DMS153 treated with DMSO at 0.1 percent for 48 hours (cell line): Measurements from ENCODE around the gene HDAC2.
"Not testable (repeated sequence)": the region's sequence is repeated elsewhere in the genome, so short reads cannot be mapped to it uniquely, and the experiment has no call there.

Experiments used
- DNase-seq: peaks from one replicate; lab custom pipeline; 2025; ENCODE audit not compliant: unreplicated experiment; lab: John Stamatoyannopoulos, UW

HDAC2 gene

DNA sequence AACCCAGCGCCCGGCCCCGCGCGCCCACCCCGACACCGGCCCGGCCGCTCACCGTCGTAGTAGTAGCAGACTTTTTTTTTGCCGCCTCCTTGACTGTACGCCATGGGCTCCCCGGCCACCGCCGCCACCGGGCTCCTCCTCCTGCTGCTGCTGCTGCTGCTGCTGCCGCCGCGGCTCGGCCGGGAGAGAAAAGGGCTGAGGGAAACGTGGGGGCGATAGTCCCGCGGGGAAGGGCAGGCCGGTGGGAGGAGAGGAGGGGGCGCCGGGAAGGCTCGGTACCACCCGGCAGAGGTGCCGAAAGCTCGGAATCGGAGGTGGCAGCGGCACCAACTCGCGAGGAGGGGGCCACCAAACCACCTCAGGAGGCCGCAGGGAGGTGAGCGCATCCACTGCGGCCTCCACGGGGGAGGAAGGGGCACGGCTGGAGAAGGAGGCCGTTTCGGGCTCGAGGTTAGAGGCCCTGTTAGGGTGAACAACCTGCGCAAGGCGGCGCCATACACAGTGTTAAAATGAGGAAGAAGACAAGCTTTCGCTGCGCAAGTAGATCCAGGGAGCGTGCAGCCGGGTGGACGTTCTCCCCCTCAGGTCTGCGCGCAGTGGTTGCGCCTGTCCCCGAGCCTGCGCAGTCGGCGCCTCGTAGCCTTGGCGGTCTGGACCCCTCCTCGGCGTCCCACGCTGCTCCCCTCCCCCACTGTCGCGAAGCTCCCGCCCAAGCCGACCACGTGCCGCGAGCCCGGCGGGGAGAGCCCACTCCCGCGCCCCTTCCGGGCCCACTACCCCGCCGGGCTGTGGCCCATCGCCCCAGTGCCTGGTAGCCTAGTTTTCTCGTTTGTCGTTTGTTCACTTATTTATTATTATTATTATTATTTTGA, at the start of gene HDAC2:
HDAC2 (minus strand) TSS at position 344 of the 872 bp plus-strand sequence; CDS start at position 104, 240 bp downstream.
- peak; percentile 81 for DNase-seq

DNA sequence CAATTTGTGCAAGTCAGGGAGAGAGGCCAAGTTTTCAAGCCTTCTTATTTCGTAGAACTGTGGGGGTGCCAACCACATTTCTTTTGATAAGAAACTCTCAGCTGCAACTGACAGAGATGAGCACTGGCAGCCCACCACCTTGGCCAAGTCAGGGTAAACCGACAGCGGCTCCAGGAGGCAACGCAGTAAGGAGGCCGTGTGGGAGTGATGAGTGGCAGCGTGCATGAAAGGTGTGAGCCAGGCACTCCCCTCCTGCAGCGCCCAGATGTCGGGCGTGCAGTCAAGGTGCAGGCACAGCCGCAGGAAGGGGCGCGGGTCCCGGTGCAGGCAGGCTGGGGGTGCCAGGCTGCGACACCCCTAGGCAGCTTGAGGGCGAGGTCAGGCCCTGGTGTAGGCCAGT, 49.2 kb upstream of the HDAC2 start:
- DNase-seq = no peak

DNA sequence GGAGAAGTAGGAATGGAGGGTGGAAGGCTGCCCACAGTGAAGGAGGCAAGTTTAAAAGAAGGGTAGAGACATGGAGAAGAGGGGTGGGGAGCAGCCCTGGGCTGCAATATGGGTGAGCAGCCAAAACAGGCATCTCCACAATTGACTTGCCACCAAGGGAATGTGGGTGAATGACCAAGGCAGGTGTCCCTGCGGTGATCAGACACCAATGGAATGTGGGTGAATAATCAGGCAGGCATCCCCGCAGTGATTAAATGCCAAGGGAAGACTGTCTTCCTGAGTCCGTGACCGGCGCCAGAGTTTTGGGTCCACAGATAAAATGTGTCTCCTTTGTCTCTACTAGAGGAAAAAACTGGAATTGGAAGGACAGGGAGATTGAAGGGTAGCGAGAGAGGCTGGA, 46.2 kb upstream of the HDAC2 start:
- not testable (repeated sequence) for DNase-seq

DNA sequence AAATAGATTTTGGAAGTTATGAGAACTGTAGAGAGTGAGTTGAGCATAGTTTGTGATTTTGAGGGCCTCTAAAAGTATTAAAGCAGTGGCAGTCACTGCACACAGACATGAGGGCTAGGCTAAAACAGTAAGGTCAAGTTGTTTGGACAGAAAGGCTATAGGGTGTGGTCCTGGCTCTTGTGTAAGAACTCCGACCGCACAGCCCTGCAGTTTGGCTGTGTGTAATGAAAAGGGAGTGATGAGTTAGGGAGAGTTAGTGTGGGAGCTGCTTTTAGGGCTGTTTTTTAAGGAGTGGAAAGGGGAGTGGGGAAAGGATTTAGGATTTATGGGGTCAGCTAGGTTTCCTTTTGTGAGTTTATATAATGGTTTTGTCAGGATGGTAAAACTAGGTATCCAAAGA, 43.2 kb upstream of the HDAC2 start:
- DNase-seq = not testable (repeated sequence)

DNA sequence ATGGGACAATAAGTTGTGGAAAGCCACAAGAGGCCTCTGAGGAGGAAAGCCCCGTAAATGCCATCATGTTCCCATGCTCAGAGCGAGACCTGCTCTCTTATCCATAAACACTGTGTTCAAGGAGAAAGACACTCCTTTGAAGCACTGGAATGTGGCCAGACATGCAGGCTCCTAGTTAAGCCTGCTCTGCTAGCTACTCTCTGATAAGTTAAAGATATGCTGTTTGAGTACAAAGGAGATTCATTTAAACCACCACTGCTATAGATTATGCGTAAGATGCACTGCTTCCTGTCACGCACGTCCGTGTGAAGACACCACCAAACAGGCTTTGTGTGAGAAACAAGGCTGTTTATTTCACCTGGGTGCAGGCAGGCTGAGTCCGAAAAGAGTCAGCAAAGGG, 40.5 kb upstream of the HDAC2 start:
- not testable (repeated sequence) for DNase-seq

DNA sequence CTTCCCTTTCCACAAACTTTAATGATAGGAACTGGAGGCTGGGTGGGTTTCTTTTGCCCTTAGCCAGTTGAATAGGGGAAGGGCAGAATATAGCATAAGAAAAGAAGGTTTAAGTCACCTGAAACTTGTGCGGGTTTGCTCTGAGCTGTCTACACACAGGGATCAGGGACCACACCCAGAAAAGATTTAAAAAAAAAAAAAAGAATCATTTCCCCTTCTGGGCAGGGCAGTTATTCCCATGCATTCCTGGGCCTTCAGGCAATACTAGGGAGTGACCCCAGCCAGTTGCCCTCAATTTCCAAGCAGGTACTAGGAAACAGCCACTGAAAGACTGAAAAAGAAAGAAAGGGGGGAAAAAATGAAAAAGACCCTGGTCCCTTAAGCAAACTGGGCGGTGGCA, 39.6 kb upstream of the HDAC2 start:
- DNase-seq = no peak

DNA sequence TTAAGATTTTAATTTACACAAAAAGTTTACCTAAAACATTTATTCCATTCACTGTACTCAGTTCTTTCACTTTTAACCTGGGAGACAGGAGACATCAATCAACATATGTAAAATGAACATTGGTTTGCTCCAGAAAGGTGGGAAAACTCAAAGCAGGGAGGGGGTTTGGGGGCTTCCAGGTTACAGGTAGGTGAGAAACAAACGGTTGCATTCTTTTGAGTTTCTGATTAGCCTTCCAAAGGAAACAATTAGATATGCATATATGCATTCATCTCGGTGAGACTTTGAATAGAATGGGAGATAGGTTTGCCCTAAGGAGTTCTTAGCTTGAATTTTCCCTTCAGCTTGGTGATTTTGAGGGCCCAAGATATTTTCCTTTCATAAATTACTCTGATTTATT, 38.2 kb upstream of the HDAC2 start:
- DNase-seq = no peak

DNA sequence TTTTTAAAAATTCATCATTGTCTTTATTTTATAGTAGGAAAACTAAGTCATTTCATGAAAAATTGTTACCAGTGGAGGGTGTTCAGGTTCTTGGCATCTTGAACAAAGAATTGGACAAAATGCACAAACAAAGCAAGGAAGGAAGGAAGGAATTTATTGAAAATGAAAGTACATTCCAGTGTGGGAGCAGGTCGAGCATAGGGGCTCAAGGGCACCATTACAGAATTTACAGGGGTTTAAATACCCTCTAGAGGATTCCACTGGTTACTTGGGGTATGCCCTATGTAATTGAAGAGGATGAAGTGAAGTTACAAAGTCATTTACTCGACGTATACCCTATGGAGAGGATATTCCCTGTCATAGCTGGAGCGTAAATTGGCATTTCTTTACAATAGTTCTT, 37.4 kb upstream of the HDAC2 start:
- DNase-seq = no peak

DNA sequence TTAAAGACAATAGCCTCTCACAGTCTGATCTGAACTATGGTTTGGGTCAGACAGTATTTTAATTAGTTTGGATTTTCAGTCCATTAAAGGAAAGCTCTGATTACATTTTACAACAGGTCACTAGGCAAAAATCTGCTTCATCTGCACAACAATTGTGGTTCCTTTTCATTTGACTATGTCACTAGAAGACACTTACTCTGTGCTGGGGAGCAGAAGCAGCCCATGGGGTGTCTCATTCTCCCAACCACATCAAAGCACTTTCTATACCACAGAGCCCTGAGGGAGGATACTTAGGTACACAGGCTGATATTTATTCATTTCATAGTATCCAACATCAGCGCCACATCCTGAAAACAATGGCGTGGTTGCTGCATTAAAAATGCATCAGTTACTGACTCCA, 36.6 kb upstream of the HDAC2 start:
- no peak for DNase-seq

DNA sequence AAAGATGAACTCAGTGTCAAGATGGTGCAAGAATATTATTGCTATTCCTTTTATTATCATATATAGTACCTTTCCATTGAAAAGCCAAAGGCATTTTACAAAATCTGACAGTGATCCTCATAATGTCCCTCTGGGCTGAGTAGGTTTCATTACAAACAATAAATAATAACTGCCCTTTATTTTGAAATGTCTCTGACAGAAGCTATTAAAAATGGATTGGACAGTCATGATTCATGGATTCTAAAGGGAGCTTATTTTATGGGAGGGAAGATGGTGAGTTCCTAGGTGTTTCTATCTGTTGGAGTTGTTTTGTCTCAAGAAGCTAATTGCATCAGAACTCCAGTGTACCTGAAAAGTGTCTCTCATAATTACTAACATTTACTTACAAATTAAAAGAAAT, 30.4 kb upstream of the HDAC2 start:
- DNase-seq = no peak

DNA sequence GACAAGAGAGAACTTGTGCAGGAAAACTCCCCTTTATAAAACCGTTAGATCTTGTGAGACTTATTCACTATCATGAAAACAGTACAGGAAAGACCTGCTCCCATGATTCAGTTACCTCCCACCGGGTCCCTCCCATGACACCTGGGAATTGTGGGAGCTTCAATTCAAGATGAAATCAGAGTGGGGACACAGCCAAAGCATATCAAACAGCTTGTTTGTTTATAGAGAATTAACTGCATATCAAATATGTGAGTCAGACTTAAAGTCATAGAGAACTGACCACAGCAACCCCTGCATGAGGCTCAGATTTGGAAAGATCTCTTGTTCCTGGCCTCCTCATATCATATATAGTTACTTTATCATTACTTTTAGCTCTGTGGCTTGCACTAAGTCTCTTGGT, 29.1 kb upstream of the HDAC2 start:
- DNase-seq = no peak

DNA sequence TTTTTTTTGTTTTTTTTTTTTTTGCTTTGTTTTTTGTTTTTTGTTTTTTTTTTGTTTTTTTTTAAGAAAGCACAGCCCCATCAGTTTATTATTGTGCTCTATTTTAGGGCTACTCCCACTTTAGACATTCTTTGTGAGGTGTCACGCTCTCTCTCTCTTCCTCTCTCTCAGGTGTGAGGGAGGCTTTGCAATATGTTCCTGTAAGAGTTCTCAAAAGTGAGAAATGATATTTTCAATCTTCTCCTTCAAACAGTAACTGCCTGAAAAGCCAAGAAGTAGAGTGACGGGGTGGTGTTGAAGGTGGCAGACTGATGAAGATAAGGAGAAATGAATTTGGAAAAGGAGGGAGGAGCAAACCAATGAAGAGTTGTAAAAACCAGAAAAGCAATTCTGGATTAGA, 28.3 kb upstream of the HDAC2 start:
- no peak for DNase-seq

DNA sequence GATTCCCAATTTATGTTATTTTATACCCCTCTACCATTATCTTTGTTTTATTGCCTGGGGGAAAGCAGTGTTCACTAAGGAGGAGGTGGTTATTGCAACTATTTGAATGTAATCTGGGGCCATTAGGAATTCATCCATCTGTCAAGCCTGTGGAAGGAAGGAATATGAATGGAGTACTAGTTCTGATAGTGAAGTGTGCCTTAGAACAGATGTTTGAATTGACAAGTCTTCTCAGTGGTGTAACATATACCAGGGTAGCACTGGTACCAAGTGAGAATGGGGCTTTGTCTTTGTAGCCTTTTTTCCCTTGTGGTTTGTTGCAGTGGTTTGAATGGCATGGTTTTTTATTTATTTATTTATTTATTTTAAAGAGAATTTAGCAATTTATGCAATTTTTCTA, 27.9 kb upstream of the HDAC2 start:
- DNase-seq = no peak

DNA sequence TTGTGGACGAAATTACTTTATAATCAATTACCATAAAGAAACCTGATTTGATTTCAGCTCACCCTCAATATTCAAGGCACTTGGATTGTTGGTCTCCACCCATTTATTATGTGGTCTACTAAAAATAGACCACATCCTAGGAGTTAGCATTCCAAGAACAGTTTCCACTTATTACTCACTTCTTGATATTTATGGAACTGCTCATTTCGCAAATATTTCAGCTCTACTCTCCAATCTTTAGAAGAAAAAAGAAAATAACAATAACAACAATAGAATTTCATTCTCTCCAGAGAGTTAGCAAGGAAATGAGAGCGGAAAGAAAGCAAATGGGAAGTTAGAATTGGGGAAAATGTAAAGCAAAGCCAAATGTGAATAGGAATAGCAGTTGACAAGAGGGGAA, 26.2 kb upstream of the HDAC2 start:
- DNase-seq = no peak

DNA sequence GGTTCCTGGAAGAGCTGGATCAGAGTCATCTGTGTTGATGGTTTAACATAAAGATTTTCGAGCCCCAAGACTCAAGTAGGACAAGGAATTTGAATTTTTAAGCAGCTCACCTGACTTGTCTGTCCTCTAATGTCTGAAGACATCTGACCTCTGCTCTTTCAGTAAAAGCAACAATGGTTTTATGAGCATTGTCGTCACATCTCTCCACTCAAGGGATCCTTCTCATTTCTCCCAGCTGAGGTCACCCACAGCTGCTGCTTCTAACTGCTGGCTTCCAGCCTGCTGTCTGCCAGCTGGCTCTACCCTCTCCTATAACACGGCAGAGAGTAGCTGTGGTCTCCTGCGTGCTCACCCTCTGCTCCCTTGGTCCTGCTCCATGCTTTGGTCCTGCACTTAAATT, 24.7 kb upstream of the HDAC2 start:
- DNase-seq = peak; percentile 62

DNA sequence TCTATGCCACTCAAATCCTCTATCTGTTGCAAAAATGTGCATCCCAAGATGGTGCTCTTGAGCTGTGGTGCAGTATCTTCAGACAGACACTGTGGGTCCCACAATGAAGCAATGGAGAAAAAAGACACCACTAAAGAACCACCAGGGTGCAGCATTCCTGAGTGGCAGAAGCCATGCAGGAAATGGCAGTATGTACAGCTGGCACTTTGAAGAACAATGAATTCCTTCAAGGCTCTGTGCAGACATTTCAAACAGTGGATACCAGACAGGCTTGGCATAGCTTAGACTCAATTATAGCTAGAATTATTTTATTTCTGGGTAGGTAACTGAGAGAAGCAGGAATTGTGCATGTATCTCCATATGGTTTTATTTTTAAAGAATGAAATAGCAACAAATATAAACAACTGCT, 24.0 kb upstream of the HDAC2 start:
- peak; percentile 59 for DNase-seq

DNA sequence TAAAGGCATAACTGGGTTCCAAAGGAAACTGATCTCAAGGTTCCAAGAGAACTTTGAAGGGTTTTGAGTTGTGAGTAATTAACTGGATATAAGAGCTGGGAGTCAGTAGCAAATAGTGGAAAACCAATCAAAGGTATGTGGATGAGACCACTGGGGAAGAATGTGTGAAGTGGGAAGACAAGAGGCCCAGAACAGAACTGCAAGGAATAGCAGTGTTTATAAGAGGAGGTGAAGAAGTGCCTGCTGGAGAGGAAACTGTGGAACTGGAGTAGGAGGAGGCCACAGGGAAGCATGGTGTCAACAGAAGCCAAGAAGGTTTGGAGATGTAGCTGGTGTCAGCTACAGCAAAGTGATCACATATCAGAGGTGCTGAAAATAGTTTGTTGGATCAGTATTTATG, 18.7 kb upstream of the HDAC2 start:
- no peak for DNase-seq

DNA sequence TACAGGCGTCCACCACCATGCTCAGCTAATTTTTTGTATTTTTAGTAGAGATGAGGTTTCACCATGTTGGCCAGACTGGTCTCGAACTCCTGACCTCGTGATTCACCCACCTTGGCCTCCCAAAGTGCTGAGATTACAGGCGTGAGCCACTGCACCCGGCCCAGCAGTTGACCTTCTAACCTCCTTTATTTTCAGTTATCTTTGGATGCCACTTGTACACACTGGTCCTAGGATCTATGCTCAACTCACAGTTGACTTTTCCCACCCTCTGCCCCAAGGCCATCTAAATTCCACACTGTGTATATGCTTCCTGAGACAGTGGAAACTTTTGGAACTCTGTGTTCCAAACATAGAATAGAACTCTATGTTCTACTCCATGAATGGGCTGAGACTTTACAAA, 11.7 kb upstream of the HDAC2 start:
- not testable (repeated sequence) for DNase-seq

DNA sequence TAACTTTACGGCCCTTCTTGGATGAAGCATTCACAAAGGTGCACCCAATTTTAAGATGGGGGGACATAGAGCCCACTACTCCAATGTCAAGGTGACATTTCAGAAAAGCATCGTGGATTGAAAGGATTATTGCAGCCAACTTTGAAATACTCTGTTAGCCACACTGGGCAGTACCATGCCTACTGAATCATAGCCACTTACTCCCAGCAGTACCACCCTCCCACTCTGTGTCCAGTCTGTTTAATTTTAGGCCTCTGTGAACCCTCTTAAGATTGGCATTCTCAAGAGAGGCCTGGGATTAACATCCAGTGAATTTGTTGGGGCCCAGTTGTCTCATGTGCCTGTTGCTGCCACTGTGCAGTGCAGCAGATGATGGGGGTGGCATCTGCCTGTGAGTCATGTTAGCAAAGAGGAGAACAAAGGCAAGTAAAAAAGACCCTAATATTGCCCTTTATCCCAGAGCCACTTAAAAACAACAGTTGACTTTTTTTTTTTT, 11.2 kb upstream of the HDAC2 start:
- DNase-seq = no peak

DNA sequence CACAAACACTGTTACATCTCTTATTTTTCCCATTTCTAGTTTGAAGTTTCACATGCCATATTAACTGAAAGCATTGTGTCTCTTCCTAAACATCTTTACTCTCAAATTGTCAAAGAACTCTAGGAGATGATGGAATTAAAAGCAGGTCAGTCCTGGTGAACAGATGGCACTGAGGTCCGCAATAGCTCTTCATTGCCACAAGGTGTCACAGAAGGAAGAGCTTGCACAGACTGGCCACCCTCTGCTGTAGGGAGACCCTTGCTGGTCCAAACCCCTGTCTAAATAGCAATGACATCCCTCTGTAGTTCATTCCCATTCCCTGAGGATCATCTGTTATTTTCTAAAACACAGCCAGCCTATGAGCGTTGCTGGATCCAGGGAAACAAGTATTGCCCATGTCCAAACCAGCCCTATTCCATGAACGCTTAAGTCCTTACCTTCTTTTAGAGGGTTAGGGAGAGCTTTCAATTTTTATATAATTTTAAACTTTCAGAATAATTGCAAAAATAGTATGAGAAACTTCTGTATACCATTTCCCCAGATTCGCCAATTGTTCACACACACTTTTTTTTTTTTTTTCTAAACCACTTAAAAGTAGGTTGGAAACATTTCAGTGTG, 10.1 kb upstream of the HDAC2 start:
- peak; percentile 11 for DNase-seq

DNA sequence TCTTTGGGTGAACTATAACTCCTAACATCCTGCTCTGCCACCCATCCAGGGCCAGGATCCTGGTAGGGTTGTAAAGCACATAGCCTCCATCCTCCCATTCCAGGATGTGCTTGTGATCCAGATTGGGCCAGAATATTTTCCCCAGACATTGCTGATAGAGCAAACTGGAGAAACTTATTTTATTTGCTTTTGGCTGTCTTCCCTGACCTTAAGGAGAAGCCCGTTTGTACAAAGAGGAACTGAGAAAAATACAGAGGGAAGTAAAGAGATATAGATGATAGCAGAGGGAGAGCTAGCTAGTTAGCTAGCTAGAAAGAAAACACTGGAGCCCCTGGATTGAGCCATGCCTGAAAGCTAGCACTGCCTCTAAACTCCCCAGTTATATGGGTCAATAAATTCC, 9.0 kb upstream of the HDAC2 start:
- no peak for DNase-seq

DNA sequence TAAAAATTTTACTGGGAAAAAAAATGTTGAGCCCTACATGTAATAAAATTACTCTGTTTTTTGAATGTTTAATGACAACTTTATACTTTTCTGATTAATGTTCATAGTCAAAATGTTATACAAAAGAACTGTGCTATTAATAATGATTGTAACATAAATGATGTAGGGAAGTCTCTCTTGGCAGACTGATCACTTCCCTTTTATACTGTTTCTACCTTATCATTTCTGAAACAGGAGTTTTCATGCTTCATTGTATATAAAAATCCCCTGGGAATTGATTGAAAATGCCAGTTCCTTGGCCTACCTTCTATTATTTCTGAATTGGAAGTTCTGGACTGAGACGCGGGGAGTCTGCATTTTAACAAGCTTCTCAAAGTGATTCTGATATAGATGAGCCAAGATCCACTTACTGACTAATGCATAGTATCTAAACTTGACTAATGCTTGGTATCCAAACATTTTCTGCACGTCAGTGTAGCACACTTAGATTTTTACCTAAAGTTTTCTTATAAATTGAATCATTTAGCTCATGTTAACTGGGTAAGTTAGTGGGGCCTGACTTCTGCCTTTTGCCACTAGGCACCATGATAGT, 7.2 kb upstream of the HDAC2 start:
- DNase-seq = no peak
